Hippocampal formation (tissue), 2 donors: Measurements from ENCODE around the gene GAL.

Source experiments
- DNase-seq, 2 donors: peaks; one replicate each; lab custom pipeline; 2025; lab: John Stamatoyannopoulos, UW

Gene GAL

GRCh38 chr11:68658661-68659060, 25.7 kb upstream of the GAL start:
- no peak for DNase-seq

- no peak for DNase-seq
These were observed 25.0 kb upstream of the GAL start for GRCh38 chr11:68659158-68659921.

GRCh38 chr11:68660066-68660810, 24.1 kb upstream of the GAL start:
- no peak for DNase-seq

DNA sequence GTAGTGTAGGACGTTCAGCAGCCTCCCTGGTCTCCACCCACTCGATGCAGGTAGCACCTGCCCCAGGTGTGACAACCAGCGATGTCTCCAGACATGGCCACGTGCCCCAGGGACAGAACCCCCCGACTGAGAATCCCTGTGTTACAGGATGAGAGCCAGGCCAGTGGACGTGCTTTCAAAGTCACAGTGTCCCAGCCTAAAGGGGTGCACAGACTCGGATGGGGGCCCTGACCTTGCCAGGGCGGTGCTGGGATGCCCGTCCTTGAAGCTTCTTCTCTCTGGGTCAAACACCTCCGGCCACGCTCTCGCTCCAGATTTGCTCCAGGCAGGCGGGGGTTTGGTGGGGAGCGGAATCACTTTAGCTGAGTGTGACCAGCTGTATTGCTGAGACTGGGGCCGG, 23.3 kb upstream of the GAL start:
- no peak for DNase-seq

- no peak for DNase-seq
These were observed 22.4 kb upstream of the GAL start for GRCh38 chr11:68661697-68662603.

GRCh38 chr11:68663482-68664010, 20.8 kb upstream of the GAL start:
- no peak for DNase-seq

GRCh38 chr11:68664141-68664540, 20.2 kb upstream of the GAL start:
- no peak for DNase-seq

DNA sequence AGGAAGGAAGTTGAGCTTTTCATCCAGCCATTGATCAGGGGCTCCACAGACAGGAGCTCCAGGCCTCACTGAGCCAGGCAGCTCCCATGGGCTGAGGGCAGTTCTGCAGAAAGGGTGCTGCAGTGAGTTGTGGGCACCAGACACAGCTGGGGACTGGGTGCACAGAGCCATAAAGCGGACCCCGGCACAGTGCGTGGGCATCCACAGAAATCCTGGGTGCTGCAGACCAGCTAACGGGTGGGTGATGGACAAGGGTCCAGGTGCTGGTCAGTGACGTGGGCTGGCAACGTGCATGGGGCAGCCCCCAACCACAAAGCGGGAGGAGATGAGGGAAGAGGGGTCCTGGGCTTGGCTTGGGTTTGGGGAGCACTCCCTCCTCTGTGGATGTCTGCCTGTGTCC, 19.4 kb upstream of the GAL start:
- DNase-seq = no peak

- DNase-seq = no peak
These were observed 18.9 kb upstream of the GAL start for GRCh38 chr11:68665436-68665835.

DNA sequence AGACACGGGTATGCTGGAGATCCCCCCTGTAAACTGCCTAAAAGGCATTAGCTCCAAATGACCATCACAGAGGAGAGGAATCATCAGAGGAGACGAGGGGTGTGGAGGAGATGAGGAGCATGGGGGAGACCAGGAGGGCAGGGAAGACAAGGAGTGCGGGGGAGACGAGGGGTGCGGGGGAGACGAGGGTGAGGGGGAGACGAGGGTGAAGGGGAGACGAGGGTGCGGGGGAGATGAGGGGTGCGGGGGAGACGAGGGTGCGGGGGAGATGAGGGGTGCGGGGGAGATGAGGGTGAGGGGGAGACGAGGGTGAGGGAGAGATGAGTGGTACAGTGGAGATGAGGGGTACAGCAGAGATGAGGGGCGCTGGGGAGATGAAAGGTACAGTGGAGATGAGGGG, 17.5 kb upstream of the GAL start:
- no peak for DNase-seq

DNA sequence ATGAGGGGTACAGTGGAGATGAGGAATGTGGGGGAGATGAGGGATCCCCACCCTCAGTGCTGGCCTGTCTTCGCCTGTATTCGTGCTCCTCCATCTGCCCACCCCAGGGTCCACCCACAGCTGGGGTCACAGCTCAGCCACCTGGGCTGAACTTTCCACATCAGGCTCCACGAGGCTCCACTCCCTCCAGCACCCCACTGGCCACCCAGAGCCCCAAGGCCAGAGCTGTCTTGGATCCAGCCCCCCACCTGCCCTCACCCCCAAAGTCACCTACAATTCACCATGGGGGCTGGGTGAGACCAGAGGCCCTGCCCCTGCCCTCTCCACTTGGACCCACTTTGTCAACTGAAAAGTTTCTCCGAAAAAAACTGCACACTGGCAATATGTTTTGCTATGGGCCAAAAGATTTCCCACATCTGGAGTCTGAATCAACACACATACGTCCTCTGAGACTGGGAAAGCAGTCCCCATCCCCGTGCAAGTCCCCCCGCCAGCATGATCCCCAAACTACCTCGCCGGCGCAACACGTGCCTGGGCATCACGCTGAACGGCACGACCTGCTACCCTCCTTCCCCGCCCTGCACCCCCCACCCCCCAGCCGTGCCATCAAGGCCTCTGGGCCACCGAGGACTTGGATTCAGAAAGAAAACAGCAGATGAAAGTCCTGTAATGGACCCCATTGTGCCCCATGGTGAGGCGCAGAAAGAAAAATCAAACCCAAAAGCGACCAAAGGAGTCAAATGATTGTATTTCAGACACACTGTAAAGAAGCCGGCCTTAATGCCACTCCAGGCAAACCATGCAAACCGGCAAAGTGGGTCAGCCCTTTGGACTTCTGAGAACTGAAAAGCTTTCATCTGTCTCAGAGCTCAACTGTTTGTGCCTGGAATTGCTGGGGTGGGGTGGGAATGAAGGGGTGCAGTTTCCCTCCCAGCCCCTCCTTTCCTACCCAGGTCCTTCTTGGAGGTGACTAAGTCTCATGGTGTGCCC, 16.5 kb upstream of the GAL start:
- no peak for DNase-seq

DNA sequence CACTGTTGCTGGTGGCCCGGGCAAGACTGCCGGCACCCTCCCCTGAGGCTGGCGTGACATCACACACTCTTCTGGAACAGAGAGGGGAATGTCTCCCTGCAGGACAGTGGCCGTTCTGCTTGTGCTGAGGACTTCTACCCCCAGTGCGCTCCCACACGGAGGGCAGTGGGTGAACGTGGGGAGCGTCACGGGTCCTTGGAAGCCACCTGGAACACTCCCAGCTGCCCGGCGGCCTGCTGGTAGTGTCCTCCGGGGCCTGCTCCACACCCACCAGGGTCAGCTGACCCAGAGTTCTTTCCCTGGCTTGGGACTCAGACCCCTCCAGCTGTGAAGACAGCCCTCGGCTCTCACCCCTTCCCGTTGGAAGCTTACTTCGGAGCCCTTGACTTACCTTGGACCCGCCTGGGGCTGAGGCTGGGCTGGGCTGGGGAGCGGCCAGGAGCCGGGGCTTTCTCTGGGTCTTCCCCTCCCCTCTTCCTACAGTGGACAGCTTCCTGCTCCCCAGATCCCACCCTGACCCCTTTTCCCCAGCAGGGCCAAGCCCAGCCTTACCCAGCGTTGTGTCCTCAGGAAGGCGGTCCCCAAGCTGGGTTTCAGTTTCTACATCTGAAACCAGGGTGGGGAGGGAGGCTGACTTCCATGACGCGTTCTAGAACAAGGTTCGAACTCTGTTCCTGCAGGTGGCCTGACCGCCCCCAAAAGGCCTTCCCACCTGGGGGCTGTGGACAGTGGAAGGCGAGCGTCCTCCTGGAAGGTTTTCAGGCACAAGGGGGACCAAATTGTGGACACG, 14.8 kb upstream of the GAL start:
- no peak for DNase-seq

- no peak for DNase-seq
These were observed 13.9 kb upstream of the GAL start for GRCh38 chr11:68670208-68670992.

GRCh38 chr11:68673306-68673945, 10.9 kb upstream of the GAL start:
- no peak for DNase-seq

GRCh38 chr11:68673991-68674390, 10.4 kb upstream of the GAL start:
- no peak for DNase-seq

DNA sequence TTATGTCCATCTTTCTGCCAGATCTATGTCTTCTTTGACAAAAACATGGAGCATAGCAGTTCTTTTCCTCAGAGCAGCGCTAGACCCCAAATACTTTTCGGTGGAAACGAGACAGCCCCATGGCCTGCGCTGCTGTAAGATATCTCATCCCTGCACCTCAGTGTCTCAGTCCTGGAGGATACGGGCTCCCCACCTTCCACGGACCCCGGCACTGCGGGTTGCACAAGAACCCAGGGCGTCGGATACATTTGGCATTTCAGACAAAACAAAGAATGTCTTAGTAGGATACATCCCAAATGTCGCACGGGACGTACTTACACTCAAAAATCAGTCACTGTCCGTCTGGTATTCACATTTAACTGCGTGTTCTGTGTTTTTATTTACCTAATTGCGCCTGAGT, 9.9 kb upstream of the GAL start:
- no peak for DNase-seq

DNA sequence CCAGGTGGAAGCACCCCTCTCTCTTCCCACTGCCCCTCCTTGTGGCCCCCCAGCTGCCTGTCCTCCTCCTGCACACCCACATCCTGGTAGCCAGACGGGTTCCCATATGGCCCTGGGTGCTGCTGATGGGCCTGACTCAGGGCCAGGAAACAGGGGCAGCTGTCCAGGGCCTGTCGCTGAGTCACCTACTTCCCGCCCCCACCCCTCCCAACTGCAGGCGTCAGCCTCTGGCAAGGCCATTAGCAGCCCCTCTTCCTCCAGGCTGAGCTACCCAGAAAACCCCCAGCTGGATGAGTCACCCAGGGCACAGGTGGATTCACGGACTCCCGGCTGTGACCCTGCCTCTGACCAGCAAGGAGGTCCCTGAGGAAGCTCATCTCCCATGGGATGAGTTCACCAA, 6.9 kb upstream of the GAL start:
- no peak for DNase-seq

GRCh38 chr11:68678031-68678441, 6.3 kb upstream of the GAL start:
- DNase-seq = no peak
